ENCODE measurements around the gene PCDHAC1.

The PCDHAC1 gene

DNA sequence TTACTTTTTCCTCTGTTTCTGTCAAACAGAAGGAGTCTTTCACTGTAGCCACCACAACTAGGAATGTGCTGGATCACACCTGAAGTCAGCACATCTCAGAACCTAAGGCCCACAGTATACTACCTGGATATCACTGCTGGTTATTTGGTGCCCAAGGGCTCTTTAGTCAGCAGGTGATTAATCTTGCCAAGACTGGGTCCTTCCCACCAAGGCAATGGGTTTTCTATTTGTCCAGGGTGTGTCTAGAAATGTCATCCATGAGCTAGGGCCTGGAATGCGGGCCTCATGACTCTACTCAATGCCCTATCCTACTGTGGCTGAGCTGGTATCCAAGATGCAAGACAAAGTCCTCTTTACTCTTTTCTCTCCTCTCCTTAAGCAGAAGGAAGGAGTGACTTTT is 9.8 kb upstream of the PCDHAC1 start:
- DNase-seq (ENCODE audit: low spot score), result no peak
- TF ChIP-seq, protein P1, sequence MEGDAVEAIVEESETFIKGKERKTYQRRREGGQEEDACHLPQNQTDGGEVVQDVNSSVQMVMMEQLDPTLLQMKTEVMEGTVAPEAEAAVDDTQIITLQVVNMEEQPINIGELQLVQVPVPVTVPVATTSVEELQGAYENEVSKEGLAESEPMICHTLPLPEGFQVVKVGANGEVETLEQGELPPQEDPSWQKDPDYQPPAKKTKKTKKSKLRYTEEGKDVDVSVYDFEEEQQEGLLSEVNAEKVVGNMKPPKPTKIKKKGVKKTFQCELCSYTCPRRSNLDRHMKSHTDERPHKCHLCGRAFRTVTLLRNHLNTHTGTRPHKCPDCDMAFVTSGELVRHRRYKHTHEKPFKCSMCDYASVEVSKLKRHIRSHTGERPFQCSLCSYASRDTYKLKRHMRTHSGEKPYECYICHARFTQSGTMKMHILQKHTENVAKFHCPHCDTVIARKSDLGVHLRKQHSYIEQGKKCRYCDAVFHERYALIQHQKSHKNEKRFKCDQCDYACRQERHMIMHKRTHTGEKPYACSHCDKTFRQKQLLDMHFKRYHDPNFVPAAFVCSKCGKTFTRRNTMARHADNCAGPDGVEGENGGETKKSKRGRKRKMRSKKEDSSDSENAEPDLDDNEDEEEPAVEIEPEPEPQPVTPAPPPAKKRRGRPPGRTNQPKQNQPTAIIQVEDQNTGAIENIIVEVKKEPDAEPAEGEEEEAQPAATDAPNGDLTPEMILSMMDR (IDR thresholded peaks at IDR 0.05), result no peak
- Histone ChIP-seq H3K4me3 (no peak overlapping the region), H3K27ac (no peak overlapping the region)

DNA sequence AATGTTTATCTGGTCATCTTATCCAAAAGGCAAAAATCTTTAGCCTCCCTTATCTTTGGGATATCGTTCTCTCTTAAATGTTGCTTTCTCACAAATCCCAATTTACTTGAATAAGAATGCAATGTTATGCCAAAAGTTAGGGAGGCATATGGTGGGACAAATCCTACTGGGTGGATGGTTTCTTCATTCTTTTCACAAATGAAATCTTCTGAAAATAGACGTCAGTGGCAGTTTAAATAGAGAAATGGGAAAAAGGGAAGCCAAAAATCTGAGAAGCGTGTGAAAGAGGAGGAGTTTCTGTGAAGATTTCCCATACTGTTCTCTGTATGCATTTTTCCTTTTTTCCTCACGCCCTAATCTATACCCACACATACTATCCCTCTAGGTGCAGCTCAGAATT is 2.5 kb upstream of the PCDHAC1 start:
- DNase-seq (ENCODE audit: low spot score), result no peak
- Histone ChIP-seq H3K27ac (no peak overlapping the region), H3K4me3 (no peak overlapping the region)
- TF ChIP-seq, protein P1 (IDR thresholded peaks at IDR 0.05), result no peak

DNA sequence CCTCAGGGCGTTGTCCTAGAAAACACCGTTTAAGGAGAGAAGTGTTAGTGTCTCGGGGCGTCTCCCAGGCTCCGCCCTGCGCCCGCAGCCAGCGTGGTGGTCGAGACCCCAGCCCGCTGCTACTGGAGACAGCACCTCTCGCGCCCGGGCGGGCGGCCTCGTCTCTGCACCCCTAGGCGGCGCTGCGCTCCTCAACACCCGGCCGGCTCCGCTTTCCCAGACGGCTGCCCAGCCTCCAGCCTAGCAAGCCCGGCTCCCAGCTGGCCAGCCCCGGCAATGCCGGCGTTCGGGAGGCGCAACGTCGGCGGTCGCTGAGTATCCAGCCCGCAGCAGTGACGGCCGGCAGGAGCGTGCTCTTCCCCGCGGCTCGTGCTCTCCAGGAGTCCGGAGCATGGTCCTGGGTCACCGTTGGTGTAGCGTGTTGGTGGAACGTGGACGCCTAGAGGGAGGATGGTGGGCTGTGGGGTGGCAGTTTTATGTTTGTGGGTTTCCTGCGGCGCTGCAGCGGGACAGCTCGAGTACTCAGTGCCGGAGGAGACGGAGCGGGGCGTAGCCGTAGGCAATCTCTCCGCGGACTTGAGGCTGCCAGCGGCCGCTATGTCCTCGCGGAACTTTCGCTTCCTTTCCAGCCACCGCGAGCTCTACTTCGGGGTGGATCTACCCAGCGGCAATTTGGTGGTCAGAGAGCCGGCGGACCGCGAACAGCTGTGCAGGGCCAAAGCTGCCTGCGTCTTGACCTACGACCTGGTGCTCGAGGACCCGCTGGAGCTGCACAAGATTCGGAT is 536 bp downstream of the PCDHAC1 start:
- TF ChIP-seq, protein P1 (IDR thresholded peaks at IDR 0.05), result peak; percentile 67
- Histone ChIP-seq H3K4me3 (peak overlapping the region; percentile 75), H3K27ac (peak overlapping the region in 1 of 2 donors; percentile 36)
- peak; percentile 83 for DNase-seq (ENCODE audit: low spot score)

DNA sequence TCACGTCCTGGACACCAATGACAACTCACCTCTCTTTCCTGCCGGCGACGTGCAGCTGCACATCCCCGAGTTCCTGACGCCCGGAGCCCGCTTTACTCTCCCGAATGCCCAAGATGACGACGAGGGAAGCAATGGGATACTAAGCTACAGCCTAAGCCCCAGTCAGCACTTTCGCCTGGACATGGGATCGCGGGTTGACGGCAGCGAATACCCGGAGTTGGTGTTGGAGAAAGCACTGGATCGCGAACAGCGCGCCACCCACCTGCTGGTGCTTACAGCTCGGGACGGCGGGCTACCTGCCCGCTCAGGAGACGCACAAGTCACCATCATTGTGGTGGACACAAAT is 1.1 kb downstream of the PCDHAC1 start:
- TF ChIP-seq, protein P1 (IDR thresholded peaks at IDR 0.05), result no peak
- H3K4me3 ChIP-seq, result peak overlapping the region; percentile 75
- H3K27ac ChIP-seq, result peak overlapping the region in 1 of 2 donors; percentile 36
- no peak for DNase-seq (ENCODE audit: low spot score)

GRCh38 chr5:140934964-140935606 is 9.0 kb downstream of the PCDHAC1 start:
- TF ChIP-seq, protein P1 (IDR thresholded peaks at IDR 0.05), result no peak
- Histone ChIP-seq H3K4me3 (no peak overlapping the region), H3K27ac (no peak overlapping the region)
- DNase-seq (ENCODE audit: low spot score), result no peak

- TF ChIP-seq, protein P1 (IDR thresholded peaks at IDR 0.05), result no peak
- Histone ChIP-seq H3K4me3 (no peak overlapping the region), H3K27ac (no peak overlapping the region)
- DNase-seq (ENCODE audit: low spot score), result no peak
Measured at GRCh38 chr5:140946578-140946977, 20.5 kb downstream of the PCDHAC1 start.

GRCh38 chr5:140951636-140952035 is 25.5 kb downstream of the PCDHAC1 start:
- Histone ChIP-seq H3K27ac (no peak overlapping the region), H3K4me3 (no peak overlapping the region)
- DNase-seq (ENCODE audit: low spot score), result no peak
- TF ChIP-seq, protein P1 (IDR thresholded peaks at IDR 0.05), result no peak

Data from coronary artery (tissue), 2 donors.